A549 (cell line): ENCODE results near the gene RPAP3. TPM values are rescaled to one million over a fixed set of nuclear protein-coding genes. Genes with fewer than 3 reads are reported as not detected.
"Not testable (repeated sequence)": the region's sequence is repeated elsewhere in the genome, so short reads cannot be mapped to it uniquely, and the experiment has no call there.

Source experiments
- ATAC-seq, 2 experiments: fragments of 200-7000 bp in 1 of 2; fragments of >200 bp in 1 of 2; cut with Nextera tagmentation in 1 of 2; cut with Tn5 transposase in 1 of 2; 3 replicates each; pipeline versions ENCODE4 v1.8.0 to v1.9.1; 2018 to 2020; ENCODE audit warnings: mild to moderate bottlenecking in 1 of 2, moderate library complexity in 1 of 2
- CTCF ChIA-PET: fragments of 300-600 bp; sonication (Branson Sonifier 250); formaldehyde crosslinking; extraction: SDS; loops from one replicate; lab custom pipeline; 2021; ENCODE audit warnings: antibody characterized with exemption, inconsistent platforms; lab: Yijun Ruan, JAX
- POLR2A ChIA-PET: fragments of 350-600 bp; formaldehyde crosslinking; extraction: SDS; loops from one replicate; lab custom pipeline; 2021; ENCODE audit warnings: antibody characterized with exemption, inconsistent platforms; lab: Yijun Ruan, JAX
- DNase-seq, 2 experiments: peaks; one replicate each; pipeline versions ENCODE4 v3.0.0 to v3.0.0-alpha.2; 2011 to 2016; ENCODE audit warnings: low read depth in 1 of 2, low spot score in 1 of 2
- FAIRE-seq: peaks from 2 replicates; lab custom pipeline; 2011; peaks lifted over from hg19 to GRCh38; lab: Jason Lieb, UNC
- H3K27ac ChIP-seq, 2 experiments: fragments of >200 bp; sonication (Bioruptor Twin); formaldehyde crosslinking; 3 replicates each; pipeline ENCODE4 v1.5.1; 2016 to 2017
- H3K4me1 ChIP-seq: fragments of >200 bp; sonication (Bioruptor Twin); formaldehyde crosslinking; 3 replicates; pipeline ENCODE4 v1.6.1; 2016
- H3K4me2 ChIP-seq: fragments of >200 bp; sonication (Bioruptor Twin); formaldehyde crosslinking; 3 replicates; pipeline ENCODE4 v1.6.1; 2016
- H3K4me3 ChIP-seq: fragments of >200 bp; sonication (Bioruptor Twin); formaldehyde crosslinking; 3 replicates; pipeline ENCODE4 v1.5.1; 2016
- H3K9me3 ChIP-seq: fragments of >200 bp; sonication (Bioruptor Twin); formaldehyde crosslinking; 3 replicates; pipeline ENCODE4 v1.6.1; 2016
- BHLHE40 ChIP-seq: IDR thresholded peaks from 2 replicates; pipeline ENCODE4 v1.6.1; 2012; ENCODE audit warnings: low read depth, low read length, inconsistent platforms
- CEBPB ChIP-seq, 2 experiments: fragments of >200 bp in 1 of 2; sonication (Bioruptor Twin) in 1 of 2; formaldehyde crosslinking in 1 of 2; IDR thresholded peaks; 2 replicates each; pipeline ENCODE4 v1.6.1; 2012 to 2016
- CHD2 ChIP-seq: fragments of 150-350 bp; IDR thresholded peaks from 2 replicates; pipeline ENCODE4 v1.6.1; 2014; ENCODE audit warnings: low read length; ENCODE audit not compliant: partially characterized antibody
- HES2 ChIP-seq: fragments of >200 bp; sonication (Bioruptor Twin); formaldehyde crosslinking; IDR thresholded peaks from 2 replicates; pipeline ENCODE4 v1.6.1; 2016
- KDM1A ChIP-seq: fragments of 200-600 bp; sonication (generic); IDR thresholded peaks from 2 replicates; pipeline ENCODE4 v1.6.1; 2016; ENCODE audit warnings: low read depth, mild to moderate bottlenecking
- KDM5A ChIP-seq: fragments of 200-600 bp; sonication (generic); IDR thresholded peaks from 2 replicates; pipeline ENCODE4 v1.6.1; 2016; ENCODE audit warnings: antibody characterized with exemption, mild to moderate bottlenecking
- MAFK ChIP-seq: fragments of 450-650 bp; IDR thresholded peaks from 2 replicates; pipeline ENCODE4 v1.6.1; 2014; ENCODE audit not compliant: partially characterized antibody
- POLR2A ChIP-seq: IDR thresholded peaks from 2 replicates; pipeline ENCODE4 v1.6.1; 2012; ENCODE audit warnings: mild to moderate bottlenecking, low read length
- POLR2AphosphoS2 ChIP-seq: conservative IDR thresholded peaks from 2 replicates; pipeline ENCODE4 v1.6.1; 2012; ENCODE audit warnings: low read length, improper control_type of control experiment, inconsistent platforms
- RARB ChIP-seq: fragments of 250-450 bp; sonication (Bioruptor Pico); IDR thresholded peaks from 2 replicates; pipeline ENCODE4 v1.8.0; 2021; ENCODE audit warnings: mild to moderate bottlenecking, moderate library complexity
- SMC3 ChIP-seq: fragments of >200 bp; sonication (Bioruptor Twin); formaldehyde crosslinking; IDR thresholded peaks from 3 replicates; pipeline ENCODE4 v1.6.1; 2018; ENCODE audit warnings: inconsistent platforms
- WGBS: methylation state at CpG from one replicate; pipeline ENCODE4 v1.1.6; 2017; ENCODE audit errors: missing lambda C conversion rate; 5-methylcytosine and 5-hydroxymethylcytosine counted together
- polyA plus RNA-seq, 4 experiments: library from polyadenylated mRNA; depleted of rRNA in 3 of 4; stranded (reverse); fragments of >200 nt; fragmentation: RNase III in 1 of 4; extraction: RNeasy Plus Mini Kit Qiagen cat#74134 plus additional on column Dnase treatment in 1 of 4; gene quantifications; 2 replicates in 3 of 4; 3 replicates in 1 of 4; pipeline ENCODE4 v1.2.3, GENCODE V29; 2011 to 2017
- TF ChIP-seq, protein P1 (sequence below): fragments of 250-450 bp; sonication (Bioruptor Pico); IDR thresholded peaks from 2 replicates; pipeline ENCODE4 v1.5.0; 2021; ENCODE audit warnings: mild to moderate bottlenecking, moderate library complexity, borderline replicate concordance
- TF ChIP-seq, protein P2 (sequence below): fragments of 200-600 bp; sonication (generic); IDR thresholded peaks from 2 replicates; pipeline ENCODE4 v1.6.1; 2016; ENCODE audit warnings: antibody characterized with exemption, mild to moderate bottlenecking, moderate library complexity
- TF ChIP-seq, protein P3 (sequence below): fragments of 450-650 bp; IDR thresholded peaks from 2 replicates; pipeline ENCODE4 v1.6.1; 2014; ENCODE audit warnings: antibody characterized with exemption

Gene RPAP3
- polyA plus RNA-seq, 2 of the 4 experiments (the other 2 are of a cell fraction): 51.6 to 74.6 TPM

GRCh38 chr12:47667935-47668334, 37.9 kb downstream of the RPAP3 start:
- H3K9me3 ChIP-seq, FAIRE-seq, ATAC-seq, H3K4me3 ChIP-seq, POLR2A ChIA-PET, H3K27ac ChIP-seq, H3K4me1 ChIP-seq, DNase-seq, H3K4me2 ChIP-seq: not testable (repeated sequence)
- CTCF ChIA-PET: interaction anchor here (1.0 kb wide), 1 partner anchor 16 kb away, joined by 4 read pairs; no protein-coding TSS in a partner anchor
- WGBS: 91% methylated on average over 6 of the region's 6 CpGs
- TF ChIP-seq CEBPB (IDR thresholded peaks at IDR 0.05): peak in 1 of 2 experiments; percentile 12; a peak in 2 of 4 replicates

DNA sequence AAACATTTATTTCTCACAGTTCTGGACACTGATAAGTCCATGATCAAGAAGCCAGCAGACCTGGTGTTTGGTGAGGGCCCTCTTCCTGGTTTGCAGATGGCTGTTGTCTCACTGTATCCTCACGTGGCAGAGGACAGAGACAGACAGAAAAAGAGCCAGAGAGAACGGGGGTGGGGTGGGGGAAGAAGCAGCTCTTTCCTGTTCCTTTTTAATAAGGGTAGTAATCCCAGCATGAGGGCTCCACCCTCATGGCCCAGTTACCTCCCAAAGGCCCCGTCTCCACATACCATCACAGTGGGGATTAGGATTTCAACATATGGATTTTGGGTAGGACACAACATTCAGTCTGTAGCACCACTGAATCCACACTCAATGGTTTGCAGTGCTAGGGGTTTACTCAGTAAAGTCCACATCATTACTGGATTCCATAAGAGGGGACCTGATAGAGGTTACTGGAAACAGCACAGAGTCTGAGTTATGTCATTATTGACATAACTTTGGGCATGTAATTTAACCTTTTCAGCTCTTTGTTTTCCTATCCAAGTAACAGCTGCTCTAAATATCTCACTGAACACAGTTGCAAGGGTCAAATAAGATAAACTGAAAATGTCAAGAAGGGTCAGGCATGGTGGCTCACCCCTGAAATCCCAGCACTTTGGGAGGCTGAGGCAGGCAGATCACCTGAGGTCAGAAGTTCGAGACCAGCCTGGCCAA, 53.2 kb downstream of the RPAP3 start:
- peak; percentile 42 to 45; a peak in 4 of 6 replicates for ATAC-seq
- TF ChIP-seq CHD2: no peak
- TF ChIP-seq KDM1A: no peak
- no peak for TF ChIP-seq SMC3
- TF ChIP-seq MAFK: no peak
- TF ChIP-seq CEBPB (IDR thresholded peaks at IDR 0.05): no peak
- no peak for TF ChIP-seq KDM5A
- no peak for TF ChIP-seq POLR2AphosphoS2
- TF ChIP-seq, protein P1, sequence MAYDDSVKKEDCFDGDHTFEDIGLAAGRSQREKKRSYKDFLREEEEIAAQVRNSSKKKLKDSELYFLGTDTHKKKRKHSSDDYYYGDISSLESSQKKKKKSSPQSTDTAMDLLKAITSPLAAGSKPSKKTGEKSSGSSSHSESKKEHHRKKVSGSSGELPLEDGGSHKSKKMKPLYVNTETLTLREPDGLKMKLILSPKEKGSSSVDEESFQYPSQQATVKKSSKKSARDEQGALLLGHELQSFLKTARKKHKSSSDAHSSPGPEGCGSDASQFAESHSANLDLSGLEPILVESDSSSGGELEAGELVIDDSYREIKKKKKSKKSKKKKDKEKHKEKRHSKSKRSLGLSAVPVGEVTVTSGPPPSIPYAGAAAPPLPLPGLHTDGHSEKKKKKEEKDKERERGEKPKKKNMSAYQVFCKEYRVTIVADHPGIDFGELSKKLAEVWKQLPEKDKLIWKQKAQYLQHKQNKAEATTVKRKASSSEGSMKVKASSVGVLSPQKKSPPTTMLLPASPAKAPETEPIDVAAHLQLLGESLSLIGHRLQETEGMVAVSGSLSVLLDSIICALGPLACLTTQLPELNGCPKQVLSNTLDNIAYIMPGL (CRISPR knock-in tag): no peak
- no peak for TF ChIP-seq HES2
- TF ChIP-seq BHLHE40: no peak
- no peak for TF ChIP-seq POLR2A
- TF ChIP-seq, protein P2, sequence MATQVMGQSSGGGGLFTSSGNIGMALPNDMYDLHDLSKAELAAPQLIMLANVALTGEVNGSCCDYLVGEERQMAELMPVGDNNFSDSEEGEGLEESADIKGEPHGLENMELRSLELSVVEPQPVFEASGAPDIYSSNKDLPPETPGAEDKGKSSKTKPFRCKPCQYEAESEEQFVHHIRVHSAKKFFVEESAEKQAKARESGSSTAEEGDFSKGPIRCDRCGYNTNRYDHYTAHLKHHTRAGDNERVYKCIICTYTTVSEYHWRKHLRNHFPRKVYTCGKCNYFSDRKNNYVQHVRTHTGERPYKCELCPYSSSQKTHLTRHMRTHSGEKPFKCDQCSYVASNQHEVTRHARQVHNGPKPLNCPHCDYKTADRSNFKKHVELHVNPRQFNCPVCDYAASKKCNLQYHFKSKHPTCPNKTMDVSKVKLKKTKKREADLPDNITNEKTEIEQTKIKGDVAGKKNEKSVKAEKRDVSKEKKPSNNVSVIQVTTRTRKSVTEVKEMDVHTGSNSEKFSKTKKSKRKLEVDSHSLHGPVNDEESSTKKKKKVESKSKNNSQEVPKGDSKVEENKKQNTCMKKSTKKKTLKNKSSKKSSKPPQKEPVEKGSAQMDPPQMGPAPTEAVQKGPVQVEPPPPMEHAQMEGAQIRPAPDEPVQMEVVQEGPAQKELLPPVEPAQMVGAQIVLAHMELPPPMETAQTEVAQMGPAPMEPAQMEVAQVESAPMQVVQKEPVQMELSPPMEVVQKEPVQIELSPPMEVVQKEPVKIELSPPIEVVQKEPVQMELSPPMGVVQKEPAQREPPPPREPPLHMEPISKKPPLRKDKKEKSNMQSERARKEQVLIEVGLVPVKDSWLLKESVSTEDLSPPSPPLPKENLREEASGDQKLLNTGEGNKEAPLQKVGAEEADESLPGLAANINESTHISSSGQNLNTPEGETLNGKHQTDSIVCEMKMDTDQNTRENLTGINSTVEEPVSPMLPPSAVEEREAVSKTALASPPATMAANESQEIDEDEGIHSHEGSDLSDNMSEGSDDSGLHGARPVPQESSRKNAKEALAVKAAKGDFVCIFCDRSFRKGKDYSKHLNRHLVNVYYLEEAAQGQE: no peak
- no peak for TF ChIP-seq RARB (CRISPR knock-in tag)
- TF ChIP-seq, protein P3, sequence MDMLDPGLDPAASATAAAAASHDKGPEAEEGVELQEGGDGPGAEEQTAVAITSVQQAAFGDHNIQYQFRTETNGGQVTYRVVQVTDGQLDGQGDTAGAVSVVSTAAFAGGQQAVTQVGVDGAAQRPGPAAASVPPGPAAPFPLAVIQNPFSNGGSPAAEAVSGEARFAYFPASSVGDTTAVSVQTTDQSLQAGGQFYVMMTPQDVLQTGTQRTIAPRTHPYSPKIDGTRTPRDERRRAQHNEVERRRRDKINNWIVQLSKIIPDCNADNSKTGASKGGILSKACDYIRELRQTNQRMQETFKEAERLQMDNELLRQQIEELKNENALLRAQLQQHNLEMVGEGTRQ: no peak
- TF ChIP-seq, all 56 proteins: peak for 0
- DNase-seq: peak in 1 of 2 experiments; percentile 12
- Histone ChIP-seq H3K27ac (peak overlapping the region in 1 of 2 experiments; percentile 58; a peak in 3 of 6 replicates), H3K4me2 (peak overlapping the region; percentile 80), H3K9me3 (no peaks in the 10 kb centered on the region), H3K4me3 (no peak overlapping the region), H3K4me1 (peaks cover 28% of the 10 kb centered on the region)
- WGBS: 74% methylated on average over 4 of the region's 4 CpGs
- FAIRE-seq: no peak
- ChIA-PET POLR2A (no interaction called here), CTCF (interaction anchor here (0.8 to 2.3 kb wide), 13 partner anchors 9 to 486 kb away, joined by 3 to 17 read pairs (median 4); partner anchors contain the start of genes ENDOU and SLC48A1)
